ENCODE data around the gene RBM20. TPM values are rescaled to one million over a fixed set of nuclear protein-coding genes. Genes with fewer than 3 reads are reported as not detected.

Gene RBM20
- total RNA-seq, 2 donors from 2014 or later: 7.8 to 13.9 TPM

DNA sequence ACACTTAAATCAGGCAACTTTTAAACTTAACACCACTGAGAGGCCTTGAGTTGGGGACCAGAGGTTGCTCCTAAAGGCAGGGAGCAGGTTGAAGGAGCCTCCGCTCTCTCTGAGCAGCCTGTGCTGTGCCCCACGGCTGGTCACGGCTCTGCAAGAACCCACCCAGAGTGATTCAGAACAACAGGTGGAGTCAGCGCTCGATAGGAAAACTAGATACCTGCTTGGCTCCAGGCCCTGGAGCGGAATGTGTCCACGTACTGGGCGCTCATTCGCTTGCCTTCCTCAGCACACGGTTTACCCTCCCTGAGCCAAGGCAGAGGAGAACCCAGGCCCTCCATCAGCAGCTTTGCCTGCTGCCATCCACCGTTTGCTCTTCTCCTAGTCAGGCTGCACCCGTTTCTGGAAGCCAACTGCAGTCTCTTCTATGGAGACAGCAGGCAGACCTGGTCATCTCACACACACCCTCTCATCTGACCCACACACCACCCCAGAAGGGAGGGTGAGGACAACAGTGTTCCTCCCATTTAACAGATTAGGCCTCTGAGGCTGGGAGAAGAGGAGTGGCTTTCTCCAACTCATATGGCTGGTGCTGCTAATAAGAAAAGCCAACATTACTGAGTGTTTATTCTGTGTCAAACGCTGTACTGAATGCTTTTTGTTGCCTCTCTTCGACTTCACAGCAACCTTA, 189.9 kb downstream of the RBM20 start:
- ATAC-seq (ENCODE audit: insufficient number of reproducible peaks, low FRiP score, low read depth): no peak
- DNase-seq (ENCODE audit: low spot score): no peak

DNA sequence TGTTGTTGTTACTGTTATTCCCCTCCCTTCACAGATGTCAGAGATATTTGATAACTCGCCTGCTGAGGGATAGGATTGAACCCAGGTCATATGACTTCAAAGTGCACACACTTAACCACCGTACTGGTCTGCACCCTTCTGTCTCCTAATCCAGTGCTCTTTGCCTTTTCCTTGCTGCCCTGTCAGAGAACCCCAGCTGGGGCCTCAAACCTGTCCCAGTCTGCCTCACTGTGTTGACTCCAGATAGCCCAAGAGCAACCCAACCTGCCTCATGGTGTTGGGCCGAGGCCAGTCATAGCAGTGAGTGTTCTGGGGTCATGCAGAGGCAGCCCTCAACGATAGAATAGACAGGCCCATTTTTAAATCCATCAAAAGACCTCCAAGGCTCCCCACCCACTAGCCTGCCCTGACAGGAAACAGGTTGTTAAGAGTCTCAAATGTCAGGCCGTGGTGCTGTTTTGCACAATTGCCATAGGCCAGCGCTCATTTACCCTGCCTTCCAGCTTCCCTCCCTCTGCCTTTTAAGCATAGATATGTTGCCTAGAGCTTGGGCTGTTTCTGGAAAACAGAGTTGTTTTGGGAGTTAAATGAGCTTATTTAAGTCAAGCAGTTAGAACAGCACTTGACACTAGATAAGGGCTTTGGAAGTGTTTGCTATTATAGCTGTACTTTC, 190.6 kb downstream of the RBM20 start:
- Histone ChIP-seq H3K9me3 (no peaks in the 10 kb centered on the region), H3K4me1 (ENCODE audit: control insufficient read depth in 1 of 2, low read depth in 2 of 2) (peaks cover 19 to 55% of the 10 kb centered on the region in 2 donors), H3K4me3 (no peak overlapping the region), H3K27me3 (replicated peaks; ENCODE audit: insufficient read depth) (no peaks in the 10 kb centered on the region), H3K27ac (peak overlapping the region; percentile 79 to 90), H3K36me3 (no peaks in the 10 kb centered on the region)
- ATAC-seq (ENCODE audit: insufficient number of reproducible peaks, low FRiP score, low read depth) (peak; percentile 68), DNase-seq (ENCODE audit: low spot score) (no peak)
- TF ChIP-seq CTCF (IDR thresholded peaks at IDR 0.05): no peak

More for the DNA sequence above, 189.9 kb downstream of the RBM20 start:
- Histone ChIP-seq H3K4me3 (no peak overlapping the region), H3K27me3 (replicated peaks; ENCODE audit: insufficient read depth) (no peaks in the 10 kb centered on the region), H3K27ac (peak overlapping the region; percentile 79 to 90), H3K4me1 (ENCODE audit: control insufficient read depth in 1 of 2, low read depth in 2 of 2) (peaks cover 19 to 56% of the 10 kb centered on the region in 2 donors), H3K9me3 (no peaks in the 10 kb centered on the region), H3K36me3 (no peaks in the 10 kb centered on the region)
- no peak for TF ChIP-seq CTCF (IDR thresholded peaks at IDR 0.05)

DNA sequence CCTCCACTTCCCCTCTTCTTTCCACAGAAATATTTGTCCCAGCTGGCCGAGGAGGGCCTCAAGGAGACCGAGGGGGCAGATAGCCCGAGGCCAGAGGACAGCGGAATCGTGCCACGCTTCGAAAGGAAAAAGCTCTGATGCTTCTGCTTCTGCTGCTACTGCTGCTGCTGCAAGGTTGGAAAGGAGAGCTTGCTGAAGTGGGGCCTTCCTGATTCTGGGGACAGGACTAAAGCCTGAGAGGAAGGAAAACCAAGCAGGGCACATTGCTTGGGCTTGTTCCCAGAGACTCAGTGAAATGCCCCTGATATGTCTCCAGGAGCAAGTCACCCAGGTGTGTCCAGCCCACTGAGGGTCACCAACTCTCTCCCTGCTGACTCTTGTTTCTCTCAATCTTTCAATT, 191.7 kb downstream of the RBM20 start:
- no peak for TF ChIP-seq CTCF (IDR thresholded peaks at IDR 0.05)
- no peak for DNase-seq (ENCODE audit: low spot score)
- Histone ChIP-seq H3K27me3 (replicated peaks; ENCODE audit: insufficient read depth) (no peaks in the 10 kb centered on the region), H3K27ac (peak overlapping the region; percentile 79 to 90), H3K36me3 (no peaks in the 10 kb centered on the region), H3K4me1 (ENCODE audit: control insufficient read depth in 1 of 2, low read depth in 2 of 2) (peaks cover 22 to 65% of the 10 kb centered on the region in 2 donors), H3K4me3 (no peak overlapping the region), H3K9me3 (no peaks in the 10 kb centered on the region)
- no peak for ATAC-seq (ENCODE audit: insufficient number of reproducible peaks, low FRiP score, low read depth)

GRCh38 chr10:110836706-110837105, 192.6 kb downstream of the RBM20 start:
- Histone ChIP-seq H3K4me1 (ENCODE audit: control insufficient read depth in 1 of 2, low read depth in 2 of 2) (peaks cover 22 to 65% of the 10 kb centered on the region in 2 donors), H3K27me3 (replicated peaks; ENCODE audit: insufficient read depth) (no peaks in the 10 kb centered on the region), H3K27ac (peak overlapping the region; percentile 79 to 90), H3K9me3 (no peaks in the 10 kb centered on the region), H3K4me3 (no peak overlapping the region), H3K36me3 (no peaks in the 10 kb centered on the region)
- DNase-seq (ENCODE audit: low spot score): no peak
- no peak for ATAC-seq (ENCODE audit: insufficient number of reproducible peaks, low FRiP score, low read depth)
- TF ChIP-seq CTCF (IDR thresholded peaks at IDR 0.05): no peak

- H3K9me3 ChIP-seq: no peaks in the 10 kb centered on the region
- H3K27ac ChIP-seq: peak overlapping the region; percentile 79 to 90
- H3K4me3 ChIP-seq: no peak overlapping the region
- TF ChIP-seq CTCF (IDR thresholded peaks at IDR 0.05): no peak
- no peak for ATAC-seq (ENCODE audit: insufficient number of reproducible peaks, low FRiP score, low read depth)
- H3K4me1 ChIP-seq (ENCODE audit: control insufficient read depth in 1 of 2, low read depth in 2 of 2): peaks cover 22 to 65% of the 10 kb centered on the region in 2 donors
- H3K27me3 ChIP-seq (replicated peaks; ENCODE audit: insufficient read depth): no peaks in the 10 kb centered on the region
- DNase-seq (ENCODE audit: low spot score): no peak
- H3K36me3 ChIP-seq: no peaks in the 10 kb centered on the region
Observed at GRCh38 chr10:110837418-110838171, 193.5 kb downstream of the RBM20 start.
